ENCODE measurements around the gene DOCK4.

Gene DOCK4

GRCh38 chr7:111677848-111678247 lies 528.4 kb downstream of the DOCK4 start:
- no peak overlapping the region for H3K4me3 ChIP-seq (ENCODE audit: low read depth, low read length)

DNA sequence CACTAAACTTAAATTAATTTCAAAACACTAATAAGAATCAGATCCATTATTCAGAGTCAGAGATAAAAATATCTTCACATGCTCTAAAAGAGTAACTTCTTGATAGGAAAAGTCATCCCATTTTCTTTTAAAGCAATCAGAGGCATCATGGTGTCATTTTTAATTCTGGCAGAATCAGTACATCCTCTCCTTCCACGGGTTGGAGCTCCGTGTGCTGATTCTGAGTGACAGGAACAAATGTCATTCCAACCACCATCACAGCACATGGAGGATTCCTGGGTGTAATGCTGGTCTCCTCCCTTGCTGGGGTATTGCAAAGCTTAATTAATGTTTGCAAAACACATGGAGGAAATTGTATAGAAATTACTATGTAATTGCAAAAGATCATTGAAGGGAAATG lies 529.4 kb downstream of the DOCK4 start:
- H3K4me3 ChIP-seq (ENCODE audit: low read depth, low read length), result no peak overlapping the region
- no peak for TF ChIP-seq CTCF (IDR thresholded peaks at IDR 0.05; ENCODE audit: low read depth, low read length)

More at GRCh38 chr7:111677848-111678247, 528.4 kb downstream of the DOCK4 start:
- TF ChIP-seq CTCF (IDR thresholded peaks at IDR 0.05; ENCODE audit: low read depth, low read length), result no peak

All from WI38 (cell line).